Heart right ventricle (tissue), 16 donors: ENCODE results near the gene EFNA2. TPM values are rescaled to one million over a fixed set of nuclear protein-coding genes. Genes with fewer than 3 reads are reported as not detected.
"Not testable (repeated sequence)": the region's sequence is repeated elsewhere in the genome, so short reads cannot be mapped to it uniquely, and the experiment has no call there.

ENCODE experiments used
- ATAC-seq, 8 donors: fragments of 200-7000 bp; cut with Tn5 transposase; one replicate each; pipeline ENCODE4 v1.9.1; 2020; ENCODE audit warnings: mild to moderate bottlenecking in 8 of 8, moderate library complexity in 8 of 8, moderate number of reproducible peaks in 1 of 8
- DNase-seq, 2 donors: peaks; one replicate each; pipeline ENCODE4 v3.0.0-alpha.2; 2020
- H3K27ac ChIP-seq, 10 donors: fragments of 200-600 bp; sonication (generic) in 2 of 10; one replicate each; pipeline versions ENCODE4 v1.5.0 to v1.8.0; 2020 to 2022; ENCODE audit warnings: mild to moderate bottlenecking in 3 of 10
- H3K27me3 ChIP-seq, 7 donors: fragments of 200-600 bp; one replicate each; pipeline ENCODE4 v1.8.0; 2021 to 2022; ENCODE audit warnings: mild to moderate bottlenecking in 2 of 7
- H3K36me3 ChIP-seq, 9 donors: fragments of 200-600 bp; sonication (generic) in 1 of 9; one replicate each; pipeline versions ENCODE4 v1.5.0 to v1.8.0; 2020 to 2022; ENCODE audit warnings: mild to moderate bottlenecking in 2 of 9
- H3K4me1 ChIP-seq, 9 donors: fragments of 200-600 bp; sonication (generic) in 1 of 9; one replicate each; pipeline versions ENCODE4 v1.5.0 to v1.8.0; 2020 to 2022; ENCODE audit warnings: mild to moderate bottlenecking in 4 of 9
- H3K4me3 ChIP-seq, 10 donors: fragments of 200-600 bp; sonication (generic) in 2 of 10; one replicate each; pipeline versions ENCODE4 v1.5.0 to v1.8.0; 2020 to 2022; ENCODE audit warnings: mild to moderate bottlenecking in 7 of 10, moderate library complexity in 2 of 10
- H3K9me3 ChIP-seq, 11 donors: fragments of 200-600 bp in 10 of 11; sonication (generic) in 2 of 11; one replicate each; pipeline versions ENCODE4 v1.5.0 to v1.8.0; 2013 to 2022; ENCODE audit warnings: mild to moderate bottlenecking in 2 of 11, control low read depth in 1 of 11, moderate library complexity in 1 of 11
- CTCF ChIP-seq, 9 donors: fragments of 200-600 bp; sonication (generic) in 2 of 9; IDR thresholded peaks; one replicate each; pipeline versions ENCODE4 v1.5.0 to v1.8.0; 2021 to 2022; ENCODE audit warnings: antibody characterized with exemption in 9 of 9, mild to moderate bottlenecking in 5 of 9, moderate library complexity in 1 of 9
- WGBS, 2 donors: extraction: QIAGEN DNeasy Blood & Tissue Kit; methylation state at CpG; one replicate each; pipeline ENCODE4 v1.1.7; 2013; ENCODE audit warnings: inconsistent platforms in 1 of 2; 5-methylcytosine and 5-hydroxymethylcytosine counted together
- intact Hi-C, 10 donors: fragments of 100-400 bp; cut with DNase I; formaldehyde crosslinking; loops; one replicate each; pipeline versions ENCODE4 v1.11.1 to v1.14.2; 2022
- polyA plus RNA-seq, 2 donors: library from polyadenylated mRNA; stranded (reverse); fragments of 200-250 nt; gene quantifications; one replicate each; pipeline ENCODE4 v1.2.3, GENCODE V29; 2013
- total RNA-seq, 10 donors: library from RNA; stranded (reverse); fragmentation: NEBNext Ultra II Directional in 3 of 10; extraction: Animal tissue kit (Norgen Biotek cat#: 25700) in 3 of 10; gene quantifications; one replicate each; pipeline versions ENCODE4 v1.2.1 to v1.2.4, GENCODE V29; 2021 to 2023
- donor health status: Arrhythmogenic right ventricular cardiomyopathy.
- donor health status: ischemic (EF 13 %, LVEDD 7.1; RV severe dilation, severe dysfunction).
- donor health status: healthy with polysubstance abuse.
- donor health status: DM: no; HTN: yes; CAD: no.
- donor health status: DM: no; HTN: no; CAD: no.
- donor health status: ischemic (EF 25% LVEDD 6.9; RV normal size, moderate dysfunction).
- donor health status: ischemic (EF 25% LVEDD 5.7; RV mildly dilated, moderate dysfunction).
- donor health status: healthy.
- donor health status: DM: yes; HTN: yes; CAD: no.
- donor health status: Ischemic cardiomyopathy.
- donor health status: ischemic (EF 35%, LVEDD 5.7; RV mildly dilated, moderate dysfunction).
- donor health status: nonischemic (EF 11% LVEDD 7.7; RV severe dilation, severe dysfunction).
- donor health status: DM: yes; HTN: yes; CAD: no.
- donor health status: PGD.
- donor health status: ischemic (EF 29% LVEDD 5.4; RV normal size, mild dysfunction).
- donor health status: nonischemic (EF 23%, LVEDD 6.1; RV moderate dilation, normal function).

The EFNA2 gene
- total and polyA plus RNA-seq, 12 donors, result 0.04 to 0.45 TPM; not detected in 10

GRCh38 chr19:1316466-1316865 is 30.8 kb downstream of the EFNA2 start:
- no peak overlapping the region for H3K27ac ChIP-seq
- TF ChIP-seq CTCF (IDR thresholded peaks at IDR 0.05), result no peak
- WGBS, 2 donors, result 73 to 79% methylated on average over 13 of the region's 13 CpGs
- H3K36me3 ChIP-seq, result no peaks in the 10 kb centered on the region
- peaks cover 0 to 81% (median 64%) of the 10 kb centered on the region in 7 donors for H3K27me3 ChIP-seq
- intact Hi-C loops, result loop anchor here in 1 of 10 donors (10.0 kb wide), 1 partner anchor 208 kb away; the partner anchor contains the start of gene PLK5
- H3K4me1 ChIP-seq, result peaks cover 0 to 9% (median 5%) of the 10 kb centered on the region in 9 donors
- H3K9me3 ChIP-seq, result no peaks in the 10 kb centered on the region
- no peak overlapping the region for H3K4me3 ChIP-seq
- ATAC-seq (no peak), DNase-seq (no peak)

GRCh38 chr19:1317274-1318003 is 31.8 kb downstream of the EFNA2 start:
- Histone ChIP-seq H3K36me3 (no peaks in the 10 kb centered on the region), H3K27me3 (peaks cover 0 to 81% (median 64%) of the 10 kb centered on the region in 7 donors), H3K4me1 (peaks cover 0 to 9% (median 5%) of the 10 kb centered on the region in 9 donors), H3K4me3 (no peak overlapping the region), H3K9me3 (no peaks in the 10 kb centered on the region), H3K27ac (no peak overlapping the region)
- intact Hi-C loops, result loop anchor here in 1 of 10 donors (10.0 kb wide), 1 partner anchor 207 kb away; the partner anchor contains the start of gene PLK5
- no peak for ATAC-seq
- no peak for DNase-seq
- no peak for TF ChIP-seq CTCF (IDR thresholded peaks at IDR 0.05)
- 74 to 79% methylated on average over 17 of the region's 17 CpGs for WGBS, 2 donors

GRCh38 chr19:1318678-1319471 is 33.2 kb downstream of the EFNA2 start:
- Histone ChIP-seq H3K27ac (no peak overlapping the region), H3K9me3 (no peaks in the 10 kb centered on the region), H3K4me3 (peak overlapping the region in 1 of 10 donors; percentile 22), H3K4me1 (peaks cover 0 to 9% (median 5%) of the 10 kb centered on the region in 9 donors), H3K36me3 (no peaks in the 10 kb centered on the region), H3K27me3 (peaks cover 0 to 78% (median 66%) of the 10 kb centered on the region in 7 donors)
- ATAC-seq (no peak), DNase-seq (no peak)
- intact Hi-C loops, result loop anchor here in 1 of 10 donors (10.0 kb wide), 1 partner anchor 206 kb away; the partner anchor contains the start of gene PLK5
- WGBS, 2 donors, result 40 to 47% methylated on average over 46 of the region's 46 CpGs
- TF ChIP-seq CTCF (IDR thresholded peaks at IDR 0.05), result no peak

GRCh38 chr19:1320282-1320650 is 34.6 kb downstream of the EFNA2 start:
- H3K4me3 ChIP-seq, H3K27ac ChIP-seq, H3K36me3 ChIP-seq, intact Hi-C loops, DNase-seq, ATAC-seq, H3K9me3 ChIP-seq: not testable (repeated sequence)
- H3K4me1 ChIP-seq, result peaks cover 5 to 18% (median 14%) of the 10 kb centered on the region in 9 donors
- H3K27me3 ChIP-seq, result peaks cover 0 to 78% (median 61%) of the 10 kb centered on the region in 7 donors
- WGBS, 2 donors, result 95 to 97% methylated on average over 3 of the region's 3 CpGs
